Left ventricle myocardium inferior (tissue), 1 donor: Measurements from ENCODE around the gene MEG3. TPM values are rescaled to one million over a fixed set of nuclear protein-coding genes. Genes with fewer than 3 reads are reported as not detected.

Experiments used
- DNase-seq: peaks from one replicate; pipeline ENCODE4 v3.0.0-alpha.2; 2020
- H3K27ac ChIP-seq: fragments of 200-600 bp; replicated peaks from 2 replicates; pipeline ENCODE4 v1.8.0; 2021
- H3K27me3 ChIP-seq: fragments of 200-600 bp; 2 replicates; pipeline ENCODE4 v1.8.0; 2021; ENCODE audit warnings: low read depth
- H3K36me3 ChIP-seq: fragments of 200-600 bp; 2 replicates; pipeline ENCODE4 v1.8.0; 2021
- H3K4me1 ChIP-seq: fragments of 200-600 bp; 2 replicates; pipeline ENCODE4 v1.8.0; 2021
- H3K4me3 ChIP-seq: fragments of 200-600 bp; 2 replicates; pipeline ENCODE4 v1.8.0; 2021; ENCODE audit warnings: mild to moderate bottlenecking, moderate library complexity
- H3K9me3 ChIP-seq: fragments of 200-600 bp; replicated peaks from 2 replicates; pipeline ENCODE4 v1.8.0; 2021
- intact Hi-C: fragments of 100-400 bp; cut with micrococcal nuclease; formaldehyde crosslinking; loops from one replicate; pipeline ENCODE4 v1.11.0; 2022
- total RNA-seq: library from RNA; stranded (reverse); fragmentation: NEBNext Ultra II Directional; extraction: Animal tissue kit (Norgen Biotek cat#: 25700); gene quantifications from one replicate; pipeline ENCODE4 v1.2.1, GENCODE V29; 2021
- TF ChIP-seq, protein P1 (sequence below): fragments of 200-600 bp; IDR thresholded peaks from 2 replicates; pipeline ENCODE4 v1.8.0; 2021; ENCODE audit warnings: antibody characterized with exemption, mild to moderate bottlenecking, borderline replicate concordance
- donor health status: DM: no; HTN: yes; CAD: no; lungs with severe emphysema.

The MEG3 gene
- total RNA-seq, 1 donor from 2014 or later = 17.5 TPM

DNA sequence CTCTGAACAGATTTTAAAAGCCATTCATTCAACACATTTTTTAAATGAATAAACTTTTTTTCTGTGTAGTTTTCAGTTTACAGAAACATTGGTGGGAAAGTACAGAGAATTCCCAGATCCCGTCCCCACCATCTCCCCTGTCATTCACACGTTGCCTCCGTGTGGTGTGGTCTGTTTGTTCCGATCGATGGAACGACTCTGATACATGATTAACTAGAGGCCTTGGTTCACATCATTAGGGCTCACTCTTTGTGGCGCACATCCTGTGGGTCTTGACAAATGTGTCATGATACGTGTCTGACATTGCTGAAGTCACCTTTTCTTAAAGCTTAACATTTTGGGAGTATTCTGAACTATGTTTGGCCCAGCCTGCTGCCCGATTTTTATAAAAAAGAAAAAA lies 18.5 kb downstream of the MEG3 start:
- no peaks in the 10 kb centered on the region for H3K4me1 ChIP-seq
- H3K9me3 ChIP-seq = no peaks in the 10 kb centered on the region
- no peak overlapping the region for H3K27ac ChIP-seq
- TF ChIP-seq, protein P1, sequence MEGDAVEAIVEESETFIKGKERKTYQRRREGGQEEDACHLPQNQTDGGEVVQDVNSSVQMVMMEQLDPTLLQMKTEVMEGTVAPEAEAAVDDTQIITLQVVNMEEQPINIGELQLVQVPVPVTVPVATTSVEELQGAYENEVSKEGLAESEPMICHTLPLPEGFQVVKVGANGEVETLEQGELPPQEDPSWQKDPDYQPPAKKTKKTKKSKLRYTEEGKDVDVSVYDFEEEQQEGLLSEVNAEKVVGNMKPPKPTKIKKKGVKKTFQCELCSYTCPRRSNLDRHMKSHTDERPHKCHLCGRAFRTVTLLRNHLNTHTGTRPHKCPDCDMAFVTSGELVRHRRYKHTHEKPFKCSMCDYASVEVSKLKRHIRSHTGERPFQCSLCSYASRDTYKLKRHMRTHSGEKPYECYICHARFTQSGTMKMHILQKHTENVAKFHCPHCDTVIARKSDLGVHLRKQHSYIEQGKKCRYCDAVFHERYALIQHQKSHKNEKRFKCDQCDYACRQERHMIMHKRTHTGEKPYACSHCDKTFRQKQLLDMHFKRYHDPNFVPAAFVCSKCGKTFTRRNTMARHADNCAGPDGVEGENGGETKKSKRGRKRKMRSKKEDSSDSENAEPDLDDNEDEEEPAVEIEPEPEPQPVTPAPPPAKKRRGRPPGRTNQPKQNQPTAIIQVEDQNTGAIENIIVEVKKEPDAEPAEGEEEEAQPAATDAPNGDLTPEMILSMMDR = no peak
- intact Hi-C loops = no loop called here
- H3K4me3 ChIP-seq = no peak overlapping the region
- H3K36me3 ChIP-seq = no peaks in the 10 kb centered on the region
- H3K27me3 ChIP-seq = peaks cover 65% of the 10 kb centered on the region
- no peak for DNase-seq

DNA sequence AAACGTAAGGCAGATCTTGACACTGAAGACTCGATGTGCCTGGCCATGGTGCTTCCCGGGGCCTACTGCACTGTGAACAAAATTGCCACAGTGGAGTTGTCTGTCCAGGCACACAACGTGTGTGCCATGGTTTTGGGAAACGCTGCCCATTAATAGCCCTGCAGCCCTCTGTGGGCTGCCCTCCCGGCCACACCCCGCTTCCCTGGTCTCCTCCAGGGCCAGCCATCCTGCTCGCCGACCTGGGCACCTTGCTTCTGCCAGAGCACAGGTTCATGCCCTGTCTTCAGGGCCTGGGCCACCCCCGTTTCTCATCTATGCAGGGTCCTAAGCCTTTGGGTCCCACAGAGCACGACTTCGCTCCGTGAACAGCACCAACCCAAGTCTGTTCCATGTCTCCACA lies 18.9 kb downstream of the MEG3 start:
- H3K4me1 ChIP-seq = no peaks in the 10 kb centered on the region
- intact Hi-C loops = no loop called here
- no peak for DNase-seq
- no peaks in the 10 kb centered on the region for H3K36me3 ChIP-seq
- H3K9me3 ChIP-seq = no peaks in the 10 kb centered on the region
- TF ChIP-seq, protein P1 = no peak
- H3K4me3 ChIP-seq = no peak overlapping the region
- no peak overlapping the region for H3K27ac ChIP-seq
- H3K27me3 ChIP-seq = peaks cover 61% of the 10 kb centered on the region

DNA sequence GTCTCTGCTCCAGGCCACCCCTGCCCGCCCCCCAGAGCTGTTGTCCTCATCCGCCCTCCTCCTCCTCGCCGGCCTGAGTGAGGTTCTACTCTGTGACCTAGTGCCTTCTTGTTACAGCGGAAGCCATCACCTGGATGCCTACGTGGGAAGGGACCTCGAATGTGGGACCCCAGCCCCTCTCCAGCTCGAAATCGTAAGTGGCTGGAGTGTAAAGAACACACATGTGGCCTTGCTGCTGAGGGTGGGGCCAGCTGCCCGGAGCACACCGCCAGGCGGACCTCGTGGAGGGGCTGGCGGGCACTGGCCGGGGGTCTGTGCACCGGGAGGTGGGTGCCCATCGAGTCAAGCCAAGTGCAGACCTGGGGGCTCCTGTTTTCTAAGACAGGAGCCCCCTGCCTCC lies 19.4 kb downstream of the MEG3 start:
- Histone ChIP-seq H3K27me3 (peaks cover 56% of the 10 kb centered on the region), H3K36me3 (no peaks in the 10 kb centered on the region), H3K4me1 (no peaks in the 10 kb centered on the region), H3K4me3 (no peak overlapping the region), H3K9me3 (no peaks in the 10 kb centered on the region), H3K27ac (no peak overlapping the region)
- DNase-seq = no peak
- intact Hi-C loops = no loop called here
- TF ChIP-seq, protein P1 = no peak

DNA sequence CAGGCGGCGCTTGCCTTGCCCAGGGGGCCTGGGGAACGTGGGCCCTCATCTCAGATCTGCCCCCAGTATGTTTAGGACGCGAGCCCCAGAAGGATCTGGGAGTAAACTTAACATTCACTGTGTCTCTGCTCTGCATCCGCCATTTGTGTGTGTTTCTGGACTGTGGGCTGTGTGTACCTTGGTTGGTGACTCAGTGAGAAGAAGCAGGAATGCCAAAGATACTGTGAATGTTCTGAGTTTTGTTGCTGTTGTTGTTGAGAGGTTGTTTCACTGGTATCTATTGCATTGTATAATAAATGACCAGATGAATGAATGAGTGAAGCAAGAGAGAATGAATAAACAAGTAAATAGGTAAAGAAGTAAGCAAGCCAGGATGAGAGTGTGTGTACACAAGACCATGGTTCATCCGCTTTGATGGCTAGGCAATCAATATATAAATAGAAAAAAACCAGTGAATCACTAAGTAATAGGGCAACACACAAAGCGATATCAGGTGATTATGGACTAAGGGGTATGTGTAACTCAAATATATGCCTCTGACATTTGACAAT lies 20.5 kb downstream of the MEG3 start:
- peaks cover 46% of the 10 kb centered on the region for H3K27me3 ChIP-seq
- H3K4me1 ChIP-seq = no peaks in the 10 kb centered on the region
- H3K36me3 ChIP-seq = no peaks in the 10 kb centered on the region
- intact Hi-C loops = no loop called here
- DNase-seq = no peak
- TF ChIP-seq, protein P1 = no peak
- no peaks in the 10 kb centered on the region for H3K9me3 ChIP-seq
- no peak overlapping the region for H3K27ac ChIP-seq
- no peak overlapping the region for H3K4me3 ChIP-seq

DNA sequence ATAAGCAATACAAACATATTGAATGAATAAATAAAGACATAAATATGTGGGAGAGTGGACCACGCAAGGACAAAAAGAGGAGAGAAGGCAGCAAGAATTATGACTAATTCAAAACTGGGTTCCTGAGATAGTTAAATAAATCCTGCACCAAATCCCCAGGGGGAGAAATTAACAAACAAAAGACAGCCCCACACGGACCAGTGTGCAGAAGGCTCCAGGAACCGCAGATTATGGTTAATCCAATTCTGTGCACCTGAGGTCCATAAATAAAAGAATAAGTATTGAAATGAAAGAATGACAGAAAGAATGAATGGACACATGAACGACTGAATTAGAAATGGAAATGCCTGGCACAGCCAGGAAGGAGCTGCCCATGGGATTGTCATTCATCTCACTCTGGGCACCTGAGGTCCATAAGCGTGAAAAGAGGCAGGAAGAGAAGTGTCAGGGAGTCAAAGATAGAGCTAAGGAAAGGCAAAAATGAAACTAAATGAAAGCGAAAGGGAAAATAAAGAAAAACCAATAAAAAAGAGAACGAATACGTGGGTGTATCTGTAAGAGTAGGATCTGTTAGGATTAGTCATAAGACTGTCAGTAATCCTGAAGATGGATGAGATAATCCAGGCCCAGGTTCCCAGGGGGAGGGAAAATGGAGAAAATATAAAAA lies 23.3 kb downstream of the MEG3 start:
- Histone ChIP-seq H3K4me1 (no peaks in the 10 kb centered on the region), H3K27me3 (peaks cover 20% of the 10 kb centered on the region), H3K4me3 (no peak overlapping the region), H3K36me3 (no peaks in the 10 kb centered on the region), H3K9me3 (no peaks in the 10 kb centered on the region), H3K27ac (no peak overlapping the region)
- no peak for DNase-seq
- TF ChIP-seq, protein P1 = no peak
- intact Hi-C loops = no loop called here
